Neural progenitor cell (in vitro differentiated cells): ENCODE results near the gene PLG.

ENCODE experiments used
- EZH2 ChIP-seq: fragments of 200-600 bp; sonication (generic); IDR thresholded peaks from 2 replicates; pipeline ENCODE4 v1.6.1; 2017; ENCODE audit warnings: antibody characterized with exemption, mild to moderate bottlenecking, moderate library complexity
- EZH2phosphoT487 ChIP-seq: fragments of 200-600 bp; sonication (generic); IDR thresholded peaks from 2 replicates; pipeline ENCODE4 v1.6.1; 2017; ENCODE audit warnings: antibody characterized with exemption
- TF ChIP-seq, protein P1 (sequence below): fragments of 200-600 bp; sonication (generic); IDR thresholded peaks from 2 replicates; pipeline ENCODE4 v1.5.1; 2017; ENCODE audit warnings: antibody characterized with exemption, mild to moderate bottlenecking

DNA sequence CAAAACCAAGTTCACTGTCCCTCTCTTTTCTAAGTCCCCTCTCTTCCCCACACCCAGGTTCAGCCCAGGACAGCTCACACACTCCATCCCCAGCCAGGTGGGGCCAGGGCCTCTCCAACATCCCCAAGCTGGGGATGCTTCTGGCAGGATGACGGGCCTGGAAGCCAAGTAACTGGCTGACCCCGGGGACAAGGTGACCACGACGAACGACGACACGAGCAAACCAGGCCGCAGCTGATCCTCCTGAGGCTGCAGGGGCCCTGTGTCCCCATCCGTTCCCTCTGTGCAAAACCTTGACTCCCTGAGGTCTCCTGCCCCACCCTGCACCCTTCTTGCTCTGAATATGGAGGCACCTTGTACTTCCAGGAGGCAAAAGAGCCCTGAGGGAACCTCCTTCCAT, 11.6 kb upstream of the PLG start:
- TF ChIP-seq, protein P1, sequence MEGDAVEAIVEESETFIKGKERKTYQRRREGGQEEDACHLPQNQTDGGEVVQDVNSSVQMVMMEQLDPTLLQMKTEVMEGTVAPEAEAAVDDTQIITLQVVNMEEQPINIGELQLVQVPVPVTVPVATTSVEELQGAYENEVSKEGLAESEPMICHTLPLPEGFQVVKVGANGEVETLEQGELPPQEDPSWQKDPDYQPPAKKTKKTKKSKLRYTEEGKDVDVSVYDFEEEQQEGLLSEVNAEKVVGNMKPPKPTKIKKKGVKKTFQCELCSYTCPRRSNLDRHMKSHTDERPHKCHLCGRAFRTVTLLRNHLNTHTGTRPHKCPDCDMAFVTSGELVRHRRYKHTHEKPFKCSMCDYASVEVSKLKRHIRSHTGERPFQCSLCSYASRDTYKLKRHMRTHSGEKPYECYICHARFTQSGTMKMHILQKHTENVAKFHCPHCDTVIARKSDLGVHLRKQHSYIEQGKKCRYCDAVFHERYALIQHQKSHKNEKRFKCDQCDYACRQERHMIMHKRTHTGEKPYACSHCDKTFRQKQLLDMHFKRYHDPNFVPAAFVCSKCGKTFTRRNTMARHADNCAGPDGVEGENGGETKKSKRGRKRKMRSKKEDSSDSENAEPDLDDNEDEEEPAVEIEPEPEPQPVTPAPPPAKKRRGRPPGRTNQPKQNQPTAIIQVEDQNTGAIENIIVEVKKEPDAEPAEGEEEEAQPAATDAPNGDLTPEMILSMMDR = no peak
- TF ChIP-seq EZH2 (no peak), EZH2phosphoT487 (no peak)
